GM21390 (cell line): ENCODE results near the gene PRDM15.

Experiments used
- ATAC-seq: cut with Tn5 transposase; IDR thresholded peaks from one replicate; pipeline ENCODE4 v1.9.1; 2021; ENCODE audit not compliant: unreplicated experiment

PRDM15 gene

DNA sequence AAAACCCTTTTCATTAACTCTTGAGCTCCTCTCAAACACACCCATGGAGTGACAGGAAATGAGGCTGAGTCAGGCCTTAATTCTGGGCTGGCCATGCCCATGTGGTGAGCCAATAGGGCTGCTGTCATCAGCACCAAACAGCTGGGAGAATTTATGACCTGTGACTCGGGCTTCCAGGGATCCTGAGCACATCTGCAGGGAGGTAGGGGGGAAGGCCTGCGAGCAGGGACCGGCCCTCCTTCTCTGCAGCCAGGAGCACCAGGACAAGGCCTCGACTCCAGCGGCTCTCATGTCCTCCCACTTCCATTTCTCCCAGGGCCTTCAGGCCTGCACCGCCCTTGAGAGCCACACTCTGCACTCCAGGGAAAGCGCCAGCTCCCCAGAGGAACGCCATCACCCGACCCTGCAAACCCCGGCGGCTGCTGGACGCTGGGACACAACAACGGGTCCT, 126.9 kb downstream of the PRDM15 start:
- no peak for ATAC-seq

DNA sequence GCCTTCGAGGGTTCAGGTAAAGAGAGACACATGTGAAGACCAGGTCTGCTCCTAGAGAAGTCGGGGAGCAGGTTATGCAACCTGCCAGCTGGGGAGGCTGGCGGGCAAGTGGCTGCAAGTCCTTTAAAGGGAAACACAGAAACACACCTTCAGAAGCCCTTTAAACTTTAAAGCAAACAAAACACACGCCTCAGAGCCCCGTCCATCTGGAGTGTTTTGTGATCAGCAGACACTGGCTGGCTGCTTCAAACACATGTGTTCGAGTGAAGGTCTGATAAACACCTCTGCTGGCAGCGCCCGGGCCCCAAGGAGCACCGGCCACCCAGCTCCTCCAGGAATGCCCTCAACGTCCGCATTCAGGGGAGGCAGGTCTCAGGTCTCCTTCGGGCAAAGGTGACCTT, 127.5 kb downstream of the PRDM15 start:
- ATAC-seq, result no peak

GRCh38 chr21:41750532-41751151, 128.5 kb downstream of the PRDM15 start:
- ATAC-seq, result no peak

GRCh38 chr21:41750051-41750450, 129.1 kb downstream of the PRDM15 start:
- ATAC-seq, result no peak

DNA sequence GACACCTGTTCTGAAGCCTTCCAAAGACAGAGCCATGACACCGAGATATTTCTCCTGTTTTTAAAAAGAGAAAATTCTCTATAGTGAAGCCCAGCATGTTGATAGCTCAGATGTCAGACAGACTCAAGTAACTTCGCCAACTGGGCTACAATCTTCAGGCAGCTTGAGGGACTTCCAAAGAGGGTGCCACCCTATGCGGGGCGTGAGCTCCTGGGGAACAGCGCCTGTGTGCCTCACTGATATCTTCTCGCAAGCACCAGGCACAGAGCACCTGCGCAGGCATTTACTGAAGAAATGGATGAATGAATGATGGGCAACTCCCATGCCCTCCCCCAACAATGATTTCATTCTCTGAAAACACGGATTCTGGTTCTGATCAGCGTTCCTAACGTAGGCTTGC, 129.9 kb downstream of the PRDM15 start:
- no peak for ATAC-seq
